NCI-H748 (cell line): ENCODE measurements around the gene DFFB.

ENCODE experiments used
- DNase-seq: peaks from one replicate; lab custom pipeline; 2025; ENCODE audit not compliant: unreplicated experiment; lab: John Stamatoyannopoulos, UW

The DFFB gene

DNA sequence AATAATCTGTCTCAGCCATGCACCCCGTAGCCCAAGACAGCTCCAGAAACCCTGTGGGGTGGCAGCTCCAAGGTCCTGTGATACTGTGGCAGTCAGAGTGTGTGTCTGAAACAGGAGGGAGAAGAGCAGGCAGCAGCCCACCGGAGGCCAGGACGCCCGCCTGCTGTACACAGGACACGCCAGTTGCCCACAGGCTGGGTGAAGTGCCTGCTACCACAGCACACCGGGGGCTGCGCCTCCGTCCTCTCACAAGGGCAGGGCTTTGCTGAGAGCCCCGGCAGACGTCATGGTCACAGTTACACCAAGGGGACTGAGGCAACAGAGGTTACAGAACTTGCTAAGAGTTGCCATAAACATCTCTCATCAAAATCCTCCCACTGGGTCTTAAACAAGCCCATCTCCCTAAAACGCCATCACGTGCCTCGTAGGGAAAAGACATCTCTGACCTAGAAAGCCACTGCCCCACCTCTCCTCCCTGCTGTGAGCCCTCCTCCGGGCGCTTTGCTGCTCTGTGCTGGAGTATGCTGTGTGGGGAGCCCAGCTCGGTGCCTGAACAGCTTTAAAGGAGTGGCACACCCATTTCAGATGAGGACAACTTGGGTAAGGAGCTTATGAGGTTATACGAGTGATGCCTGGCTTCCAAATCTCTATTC lies 37.5 kb downstream of the DFFB start:
- DNase-seq = no peak

DNA sequence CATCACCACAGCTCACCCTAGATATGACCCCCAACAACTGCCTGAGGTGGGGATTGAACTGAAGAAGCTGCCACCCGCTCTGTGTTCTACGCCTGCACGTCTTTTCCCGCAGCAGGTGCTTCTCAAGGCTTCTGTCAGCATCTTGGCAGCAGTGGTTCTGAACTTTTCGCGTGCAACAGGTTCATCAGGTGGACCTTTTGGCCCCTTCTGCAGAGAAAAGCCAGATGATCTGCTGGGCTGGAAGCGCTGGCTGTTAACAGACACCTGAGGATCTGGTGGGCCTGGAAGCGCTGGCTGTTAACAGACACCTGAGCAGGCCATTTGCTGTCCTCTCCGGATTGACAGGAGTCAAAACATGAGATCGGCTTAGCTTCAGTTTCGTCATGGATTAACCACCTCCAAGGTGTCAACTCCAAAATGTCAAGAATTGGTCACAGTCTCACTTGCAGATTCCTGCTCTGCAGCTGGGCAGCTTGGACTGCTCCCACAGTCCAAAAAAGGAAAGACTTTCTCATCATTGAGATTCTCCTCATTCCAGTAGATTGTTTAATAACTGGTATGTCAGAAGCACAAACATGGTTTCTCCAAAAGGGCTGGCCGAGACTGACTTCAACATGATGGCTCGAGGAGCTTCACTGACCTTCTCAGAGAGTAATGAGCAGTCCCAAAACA lies 38.1 kb downstream of the DFFB start:
- no peak for DNase-seq

DNA sequence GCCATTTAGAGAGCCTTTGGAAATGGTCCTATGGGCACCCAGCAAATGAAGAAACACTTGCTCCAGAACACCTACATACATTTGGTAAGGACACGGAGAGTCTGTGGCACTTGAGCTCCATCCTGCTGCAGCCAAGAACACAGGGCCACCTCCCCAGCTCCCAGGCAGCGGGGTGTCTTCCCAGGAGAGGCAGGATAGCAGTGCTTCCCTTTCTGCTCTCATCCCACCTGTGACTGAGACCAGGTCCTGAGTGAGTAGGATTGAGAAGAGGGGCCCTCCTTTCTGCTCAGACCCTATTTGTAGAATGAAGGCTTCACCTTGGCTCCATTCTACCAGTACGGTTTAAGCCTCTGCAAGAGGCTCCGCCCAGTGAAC lies 38.7 kb downstream of the DFFB start:
- DNase-seq = no peak

DNA sequence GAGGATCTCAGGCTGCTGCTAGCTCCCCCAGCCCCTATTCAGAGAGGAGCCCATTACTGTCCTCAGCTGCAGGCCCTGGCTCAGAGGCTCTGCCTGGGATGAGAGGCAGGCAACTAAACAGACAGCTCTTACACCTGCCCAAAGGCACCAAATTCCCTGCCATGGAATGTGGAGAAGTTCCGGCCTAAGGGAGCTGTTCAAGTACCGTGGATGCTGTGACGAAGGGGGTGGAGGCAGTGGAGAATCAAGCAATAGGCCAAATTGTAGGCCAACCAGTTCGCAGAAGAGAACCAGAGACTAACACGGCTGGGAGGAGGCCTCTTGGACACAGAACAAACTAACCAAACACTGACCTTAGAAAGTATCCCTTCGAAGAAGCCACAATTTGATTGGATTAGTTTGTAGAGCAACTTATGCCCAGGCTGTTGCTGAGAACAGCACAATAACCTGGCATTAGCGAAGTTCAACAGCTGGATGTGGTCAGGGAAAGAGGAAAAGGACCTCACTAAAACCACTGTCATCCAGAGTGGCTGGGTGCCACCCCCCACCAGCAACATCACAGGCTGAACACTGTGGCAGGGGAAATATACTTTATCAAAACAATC lies 39.2 kb downstream of the DFFB start:
- no peak for DNase-seq

DNA sequence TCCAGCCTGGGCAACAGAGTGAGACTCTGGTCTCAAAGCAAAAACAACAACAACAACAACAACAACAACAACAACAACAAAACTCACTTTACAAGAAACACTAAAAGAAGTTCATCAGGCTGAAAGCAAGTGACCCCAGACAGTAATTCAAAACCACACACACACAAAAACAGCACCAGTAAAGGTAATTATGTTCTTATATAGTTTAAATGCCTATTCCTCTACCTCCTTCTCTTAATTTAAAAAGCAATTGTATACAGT lies 41.1 kb downstream of the DFFB start:
- DNase-seq = no peak

DNA sequence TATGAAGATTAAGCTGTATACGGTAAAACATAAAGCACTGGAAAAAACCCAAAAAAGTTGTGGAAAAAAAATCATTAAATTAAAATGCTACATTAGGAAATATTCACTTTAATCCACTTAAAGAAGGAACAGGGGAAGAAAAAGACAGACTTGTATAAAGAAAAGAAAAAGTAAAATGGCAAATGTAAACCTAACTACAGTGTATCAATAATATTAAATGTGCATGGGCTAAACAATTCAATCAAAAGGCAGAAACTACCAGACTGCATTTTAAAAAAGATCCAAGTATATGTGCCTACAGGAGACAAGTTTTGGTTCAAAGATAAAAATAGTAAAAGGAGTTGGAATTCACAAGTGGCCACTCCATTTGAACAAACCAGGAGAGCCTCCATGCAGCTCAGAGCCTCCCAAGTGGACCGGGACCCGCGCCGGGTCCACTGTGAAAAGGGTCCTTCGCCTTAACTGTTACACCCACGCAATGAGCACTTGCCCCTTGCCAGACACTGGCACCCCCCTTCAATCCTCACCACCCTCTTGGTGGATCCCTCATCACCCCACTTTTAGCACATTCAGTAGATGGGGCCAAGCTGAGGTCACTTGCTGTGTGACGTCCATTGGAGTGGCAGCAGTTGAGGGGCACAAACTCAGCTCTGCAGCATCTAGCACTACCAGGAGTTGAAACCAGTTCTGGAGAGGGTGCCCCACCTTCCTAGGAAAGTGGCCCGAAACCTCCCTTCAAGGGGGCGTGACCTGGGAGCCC lies 41.9 kb downstream of the DFFB start:
- DNase-seq = peak; percentile 25

DNA sequence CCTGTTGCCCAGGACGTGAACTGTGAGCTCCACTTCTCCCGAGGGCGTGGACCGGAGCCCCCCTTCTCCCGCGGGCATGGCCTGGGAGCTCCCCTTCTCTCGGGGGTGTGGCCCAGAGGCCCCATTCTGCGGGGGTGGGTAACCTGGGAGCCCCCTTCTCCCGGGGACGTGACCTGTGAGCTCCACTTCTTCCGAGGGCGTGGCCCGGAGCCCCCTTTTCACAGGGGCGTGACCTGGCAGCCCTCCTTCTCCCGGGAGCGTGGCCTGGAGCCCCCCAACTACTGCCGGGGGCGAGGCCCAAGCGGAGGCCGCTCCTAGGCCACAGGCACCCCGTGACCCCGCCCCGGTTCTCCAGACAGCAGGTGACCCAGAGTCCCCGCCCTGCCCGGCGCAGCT lies 42.5 kb downstream of the DFFB start:
- no peak for DNase-seq

DNA sequence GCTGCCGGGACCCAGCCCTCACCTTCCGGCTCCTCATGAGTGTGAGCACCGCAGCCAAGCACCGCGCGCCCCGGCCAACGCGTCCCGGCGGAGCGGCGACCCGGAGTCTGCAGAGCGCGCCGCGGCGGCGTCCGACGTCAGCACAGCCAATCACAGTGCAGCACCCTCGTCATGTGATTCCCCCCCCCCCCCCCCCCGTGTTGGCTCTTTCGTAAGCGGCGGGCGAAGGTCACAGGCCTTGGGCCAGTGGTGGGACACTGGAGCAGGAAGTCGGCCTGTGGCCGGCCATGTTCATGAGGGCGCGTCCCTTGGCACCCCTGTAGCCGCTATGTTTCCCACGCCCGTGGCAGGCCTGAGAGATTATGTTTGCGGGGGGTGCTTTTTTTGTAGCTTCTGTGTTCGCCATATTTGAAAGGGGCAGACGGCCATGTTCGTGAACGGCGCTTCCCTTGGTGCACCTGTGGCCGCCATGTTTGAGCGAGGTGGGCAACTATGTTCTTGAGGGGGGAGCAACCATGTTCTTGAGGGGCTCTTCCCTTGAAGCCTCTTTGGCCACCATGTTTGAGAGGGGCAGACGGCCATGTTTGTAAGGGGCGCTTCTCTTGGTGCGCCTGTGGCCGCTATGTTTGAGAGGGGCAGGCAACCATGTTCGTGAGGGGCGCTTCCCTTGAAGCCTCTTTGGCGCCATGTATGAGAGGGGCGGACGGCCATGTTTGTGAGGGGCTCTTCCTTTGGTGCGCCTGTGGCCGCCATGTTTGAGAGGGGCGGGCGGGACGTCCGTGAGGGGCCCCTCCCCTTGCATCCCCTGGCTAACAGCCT lies 43.1 kb downstream of the DFFB start, which contains the start of gene C1orf174:
C1orf174 (minus strand) TSS at position 123 of the 819 bp plus-strand sequence; CDS start at position 37, 86 bp downstream.
- peak; percentile 98 for DNase-seq

DNA sequence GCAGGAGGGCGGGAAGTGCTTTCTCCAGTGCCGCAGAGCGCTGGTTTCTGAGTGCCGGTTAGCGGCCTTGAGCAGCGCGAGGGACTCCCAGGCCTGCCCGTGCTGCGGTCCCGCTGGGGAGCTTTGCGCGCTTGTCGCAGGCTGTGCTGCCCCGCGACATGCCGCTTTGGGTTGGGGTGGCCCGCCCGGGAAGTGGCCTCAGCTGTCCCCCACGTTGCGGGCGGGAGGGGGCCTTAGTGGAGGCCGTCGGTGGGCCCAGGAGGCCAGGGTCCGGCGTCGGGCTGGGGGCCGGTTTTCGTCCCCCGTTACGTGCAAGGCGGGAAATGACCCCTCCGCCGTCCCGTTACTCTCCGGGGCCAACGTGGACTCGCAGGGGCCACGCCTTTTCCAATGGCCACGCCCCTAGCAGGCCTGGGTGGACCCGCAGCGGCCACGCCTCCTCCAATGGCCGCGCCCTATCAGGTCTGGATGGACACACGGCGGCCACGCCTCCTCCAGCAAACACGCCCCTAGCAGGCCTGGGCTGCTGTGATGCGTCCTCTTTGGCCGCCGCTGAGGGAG lies 43.8 kb downstream of the DFFB start:
- peak; percentile 91 for DNase-seq

DNA sequence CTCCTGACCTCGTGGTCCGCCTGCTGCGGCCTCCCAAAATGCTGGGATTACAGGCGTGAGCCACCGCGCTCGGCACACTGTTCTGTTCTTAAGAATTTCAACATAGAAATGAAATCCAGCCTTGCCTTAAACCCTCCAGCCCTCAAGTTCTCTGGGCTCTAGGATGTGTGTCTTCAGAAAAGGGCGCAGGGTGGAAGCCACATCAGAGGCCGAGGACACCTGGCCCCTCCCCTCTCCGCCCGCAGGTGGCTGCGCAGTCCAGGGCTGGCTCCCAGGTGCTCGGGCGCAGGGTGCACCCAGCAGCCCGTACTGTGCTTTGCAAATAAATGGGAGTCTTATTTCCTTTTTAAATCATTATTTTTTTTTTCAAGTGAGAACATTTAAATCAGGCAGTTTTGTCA lies 44.8 kb downstream of the DFFB start:
- no peak for DNase-seq

DNA sequence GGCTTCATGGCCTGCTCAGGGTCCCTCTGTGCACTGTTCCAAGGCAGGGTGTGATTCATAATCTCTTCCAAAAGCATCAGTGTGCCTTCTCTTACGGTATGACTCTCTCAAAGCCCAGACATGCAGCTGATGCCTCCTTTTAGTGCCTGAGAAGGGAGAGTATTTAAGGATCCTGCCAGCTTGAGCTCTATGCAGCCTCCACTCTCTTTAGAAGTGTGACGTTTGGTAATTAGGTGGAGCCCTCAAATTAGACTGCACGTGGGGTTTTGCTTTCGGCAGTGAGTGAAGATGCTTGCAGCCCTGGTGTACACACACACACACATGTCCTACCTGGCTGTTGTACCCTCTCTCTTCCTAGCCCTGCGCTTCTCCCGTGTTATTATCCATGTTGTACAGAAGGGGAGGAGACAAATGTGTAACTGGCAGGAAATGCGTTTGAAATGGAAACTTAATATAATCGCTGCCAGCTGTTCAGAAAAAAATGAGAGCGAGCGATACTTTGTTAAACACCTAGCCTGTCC lies 45.4 kb downstream of the DFFB start:
- no peak for DNase-seq

DNA sequence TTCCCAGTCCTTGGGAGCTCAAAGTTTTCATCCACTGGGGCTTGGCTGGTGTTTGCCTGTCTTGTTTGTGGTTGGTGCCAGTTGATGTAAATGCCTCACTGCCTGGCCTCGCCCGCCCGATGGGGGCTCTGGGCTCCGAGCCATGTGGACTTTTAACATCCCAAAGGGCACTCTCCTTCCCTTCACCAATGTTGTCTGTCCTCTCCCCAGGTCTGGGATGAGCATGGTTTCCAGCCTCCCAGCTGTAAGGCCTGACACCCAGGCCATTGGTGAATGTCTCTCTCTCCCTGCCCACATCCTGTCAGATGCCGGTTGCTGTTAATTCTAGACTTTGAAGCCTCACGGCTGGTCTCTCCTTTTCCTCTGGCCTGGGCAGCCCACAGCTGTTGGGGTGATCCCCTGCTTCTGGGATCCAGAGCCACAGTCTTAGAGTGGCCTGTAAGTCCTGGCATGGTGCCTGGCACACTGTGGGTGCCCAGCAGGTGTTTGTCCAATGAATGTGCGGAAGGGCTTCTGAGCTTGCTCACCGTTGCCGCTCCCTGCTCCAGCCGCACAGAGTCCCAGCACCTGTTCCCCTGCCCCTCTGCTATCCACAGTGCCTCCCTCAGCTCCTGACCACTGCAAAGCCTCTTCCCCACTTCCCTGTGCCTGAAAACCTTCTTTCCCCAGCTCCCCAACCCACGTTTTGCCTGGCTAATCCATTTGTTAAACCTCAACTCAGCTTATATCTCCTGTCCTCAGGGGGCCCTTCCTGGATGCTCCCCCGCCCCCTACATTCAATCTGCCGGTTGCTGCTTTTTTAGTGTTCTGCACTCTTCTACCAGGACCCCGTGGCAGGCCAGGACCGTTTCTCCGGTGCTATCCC lies 46.1 kb downstream of the DFFB start:
- DNase-seq = peak; percentile 23

DNA sequence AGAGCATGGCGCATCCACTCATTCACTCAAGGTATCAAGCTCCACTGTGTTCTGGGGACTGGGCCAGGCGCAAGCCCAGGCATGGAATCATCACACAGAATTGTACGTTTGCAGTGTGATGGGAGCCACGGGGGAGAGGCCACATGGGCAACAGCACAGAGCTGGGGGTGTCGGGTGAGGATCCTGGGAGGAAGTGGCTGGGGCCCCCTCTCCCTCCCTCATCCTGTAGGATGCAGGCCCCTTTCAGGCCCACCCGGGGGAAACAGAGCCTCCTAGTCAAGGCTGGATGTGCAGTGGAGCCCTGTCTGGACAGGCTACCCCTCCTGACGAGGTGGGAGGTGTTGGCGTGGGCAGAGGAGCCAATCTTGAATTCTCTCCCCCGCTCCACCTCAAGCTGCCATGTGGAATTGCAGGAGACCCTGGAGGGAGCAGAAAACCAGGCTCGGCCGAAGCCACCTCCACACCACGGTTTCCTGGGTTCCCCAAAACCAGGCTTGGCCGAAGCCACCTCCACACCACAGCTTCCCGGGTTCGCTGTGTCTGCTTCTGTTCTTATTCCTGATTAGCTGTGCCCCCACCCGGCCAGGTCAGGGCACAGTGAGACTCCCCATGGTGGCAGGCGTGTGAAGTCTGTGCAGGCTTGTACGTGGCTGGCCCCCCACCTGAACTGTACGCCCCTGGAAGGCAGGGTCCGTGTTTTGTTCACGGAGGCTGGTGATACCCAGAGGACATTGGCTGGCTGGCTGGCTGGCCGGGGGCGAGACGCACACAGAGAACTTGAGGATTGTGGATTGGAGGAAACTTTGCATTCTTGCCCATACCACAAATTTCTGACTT lies 46.9 kb downstream of the DFFB start:
- no peak for DNase-seq

DNA sequence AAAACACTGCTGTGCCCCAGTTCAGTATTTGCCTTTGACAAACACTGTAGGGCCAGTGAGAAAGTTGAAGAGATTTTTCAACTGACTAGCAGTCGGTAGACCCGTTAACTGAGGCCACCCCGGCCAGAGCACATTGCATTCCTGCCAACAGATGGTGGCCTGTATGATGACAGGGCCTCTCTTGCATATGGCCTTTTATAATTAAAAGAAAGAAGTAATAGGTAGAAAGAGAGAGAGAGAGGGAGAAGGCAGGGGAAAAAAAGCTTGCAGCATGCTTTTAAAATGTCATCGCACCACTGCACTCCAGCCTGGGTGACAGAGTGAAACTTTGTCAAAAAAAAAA lies 47.5 kb downstream of the DFFB start:
- no peak for DNase-seq

DNA sequence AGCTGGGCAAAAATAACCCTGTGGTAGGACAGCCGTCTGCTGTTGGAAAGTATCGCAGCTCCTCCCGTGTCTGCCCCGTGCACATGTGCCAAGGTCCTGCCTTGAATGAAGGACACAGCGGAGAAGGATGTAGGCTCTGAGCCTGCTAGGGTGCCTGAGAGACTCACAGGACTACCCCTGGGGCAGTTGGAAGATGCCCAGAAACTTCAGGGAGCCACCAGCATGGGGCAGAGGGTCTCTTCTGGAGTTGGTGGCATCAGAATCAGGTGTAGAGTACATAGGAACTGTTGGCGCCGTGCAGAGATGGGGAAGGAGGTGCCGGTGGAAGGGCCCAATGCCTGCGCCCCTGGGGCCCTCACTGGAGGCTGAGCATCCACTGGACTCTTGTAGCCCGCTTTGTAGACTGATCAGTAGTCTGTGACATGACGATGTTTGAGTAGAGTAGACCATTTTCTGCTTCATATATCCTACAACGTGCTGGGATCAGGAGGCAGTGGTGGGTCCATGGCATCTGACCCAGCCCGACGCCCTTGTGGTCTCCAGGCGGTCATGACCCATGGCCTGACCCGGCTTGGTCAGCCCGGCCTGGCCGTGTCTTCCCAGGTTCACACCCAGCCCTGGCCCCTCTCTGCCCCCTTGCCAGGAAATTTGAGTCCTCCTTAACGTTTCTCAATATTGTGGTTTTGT lies 48.1 kb downstream of the DFFB start:
- no peak for DNase-seq

DNA sequence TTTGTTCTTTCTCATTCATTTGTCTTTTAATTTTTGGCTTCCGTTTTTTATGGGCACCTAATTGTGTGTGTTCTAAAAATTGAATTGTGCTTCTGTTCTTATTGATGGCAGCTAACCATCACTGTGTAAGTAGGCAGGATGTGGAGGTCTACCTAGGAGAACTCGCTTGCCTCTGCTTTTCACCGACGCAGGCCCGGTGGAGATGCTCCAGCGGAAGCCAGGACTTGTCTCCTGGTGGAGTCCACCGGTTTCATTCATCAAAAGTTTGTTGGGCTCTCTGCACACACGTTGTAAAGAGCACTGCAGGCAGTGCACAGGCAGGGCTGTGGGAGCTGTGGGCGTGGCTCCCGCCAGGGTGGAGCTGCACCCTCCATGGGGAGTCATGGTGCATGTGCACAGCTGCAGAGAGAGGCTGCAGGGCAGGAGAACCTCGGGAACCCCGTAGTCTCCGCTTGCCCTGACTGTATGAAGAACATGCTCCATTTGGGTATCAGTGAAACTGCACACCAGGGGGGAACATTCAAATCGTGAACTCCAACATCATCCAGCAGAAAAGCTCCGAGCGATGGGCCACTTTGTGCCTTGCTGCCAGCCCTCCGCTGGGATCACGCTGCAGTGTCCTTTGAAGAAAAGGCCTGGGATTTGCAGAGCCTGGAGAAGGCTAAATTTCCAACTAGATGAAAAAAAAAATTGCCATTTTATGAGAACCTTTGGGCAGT lies 48.8 kb downstream of the DFFB start:
- peak; percentile 14 for DNase-seq

DNA sequence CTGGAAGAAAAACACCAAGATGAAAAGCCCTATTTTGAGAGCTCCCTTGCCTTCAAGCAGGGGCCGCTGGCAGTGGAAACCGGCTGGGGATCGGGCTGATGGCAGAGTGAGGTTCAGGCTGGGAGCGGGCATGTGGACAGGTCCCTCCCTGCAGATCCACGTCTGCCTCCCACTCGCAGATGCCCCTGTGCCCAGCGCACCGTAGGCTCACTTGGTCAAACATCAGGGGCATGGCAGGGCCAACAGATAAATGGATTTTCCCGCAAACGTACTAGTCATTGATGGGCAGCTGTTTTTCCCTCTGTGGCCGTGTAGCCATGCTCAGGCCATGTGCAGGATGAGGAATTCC lies 49.4 kb downstream of the DFFB start:
- no peak for DNase-seq

DNA sequence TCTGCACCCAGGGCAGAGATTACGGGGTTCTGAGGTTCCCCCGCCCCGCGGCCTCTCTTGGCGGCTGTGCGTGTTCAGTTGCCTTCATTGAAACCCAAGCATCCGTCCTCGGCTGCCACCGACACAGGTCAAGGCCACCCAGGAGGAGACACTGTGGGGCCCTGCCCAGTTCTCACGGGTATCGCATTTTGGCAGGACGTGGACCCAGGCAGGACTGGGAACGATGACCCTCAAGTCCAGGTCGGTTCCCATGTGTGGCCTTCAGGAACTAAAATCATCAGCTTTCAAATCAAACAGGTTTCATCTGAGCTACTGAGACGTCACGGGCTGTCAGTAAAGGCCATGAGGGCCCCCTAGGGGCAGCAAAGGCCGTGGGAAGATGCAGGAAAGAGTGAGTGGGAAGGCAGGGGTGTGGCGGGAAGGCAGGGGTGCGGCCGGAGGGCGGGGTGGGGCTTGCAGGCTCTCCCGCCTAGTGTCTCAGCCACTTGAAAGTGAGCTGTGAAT lies 49.8 kb downstream of the DFFB start:
- no peak for DNase-seq
